RKO (cell line): ENCODE data around the gene TBRG4.
"Not testable (repeated sequence)": the region's sequence is repeated elsewhere in the genome, so short reads cannot be mapped to it uniquely, and the experiment has no call there.

Experiments
- DNase-seq: peaks from one replicate; pipeline ENCODE4 v3.0.0-alpha.2; 2016; ENCODE audit warnings: low spot score

TBRG4 gene

DNA sequence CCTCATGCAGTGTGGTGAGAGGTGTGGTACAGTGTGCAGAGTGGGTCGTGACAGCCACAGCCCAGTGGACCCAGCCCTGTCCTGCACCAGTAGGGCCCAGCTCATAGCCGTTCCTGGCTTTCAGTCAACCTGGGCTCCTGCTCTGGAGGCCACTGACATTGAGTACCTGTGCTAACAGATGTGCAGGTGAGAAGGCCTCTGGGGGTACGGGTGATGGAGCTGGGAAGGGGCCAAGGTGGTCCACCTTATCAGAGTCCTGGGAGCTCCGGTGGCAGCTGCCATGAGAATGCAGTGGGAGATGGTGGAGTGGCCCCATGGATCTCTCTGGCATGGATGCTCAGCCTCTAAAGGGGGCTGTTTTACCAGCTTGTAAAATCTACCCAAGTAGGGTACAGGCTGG lies 6.1 kb upstream of the TBRG4 start:
- DNase-seq = no peak

DNA sequence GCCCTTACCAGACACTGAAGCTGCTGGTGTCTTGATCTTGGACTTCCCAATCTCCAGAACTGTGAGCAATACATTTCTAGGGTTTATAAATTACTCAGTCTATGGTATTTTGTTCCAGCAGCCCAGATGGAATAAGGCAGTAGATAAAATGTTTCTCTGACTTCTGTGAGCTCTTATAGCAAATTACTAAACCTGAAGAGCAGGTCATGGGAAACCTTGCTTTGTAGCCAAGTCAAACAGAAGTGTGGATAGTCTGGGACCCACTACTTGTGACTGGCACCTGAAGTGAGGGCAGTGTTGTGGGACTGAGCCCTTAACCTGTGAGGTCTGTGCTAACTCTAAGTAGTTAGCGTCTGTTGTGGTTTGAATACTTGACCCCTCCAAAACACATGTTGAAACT lies 4.6 kb upstream of the TBRG4 start:
- no peak for DNase-seq

DNA sequence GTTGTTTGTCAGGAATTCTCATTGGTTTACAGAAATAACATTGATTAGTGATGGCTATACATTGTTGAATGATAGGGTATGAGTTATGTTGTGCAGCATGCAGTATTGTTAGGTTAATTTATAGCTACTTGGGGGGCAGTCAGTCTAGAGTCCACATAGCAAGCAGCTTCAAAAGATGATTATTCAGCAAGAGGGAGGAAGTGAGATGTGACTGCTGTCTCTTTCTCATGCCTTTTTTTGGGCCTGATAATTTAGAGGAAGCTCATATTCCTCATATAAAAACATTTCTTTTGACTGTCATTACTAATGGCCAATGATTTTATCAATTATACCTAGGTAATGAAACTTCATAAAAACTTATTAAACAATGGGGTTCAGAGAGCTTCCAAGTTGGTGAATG lies 3.4 kb upstream of the TBRG4 start:
- no peak for DNase-seq

DNA sequence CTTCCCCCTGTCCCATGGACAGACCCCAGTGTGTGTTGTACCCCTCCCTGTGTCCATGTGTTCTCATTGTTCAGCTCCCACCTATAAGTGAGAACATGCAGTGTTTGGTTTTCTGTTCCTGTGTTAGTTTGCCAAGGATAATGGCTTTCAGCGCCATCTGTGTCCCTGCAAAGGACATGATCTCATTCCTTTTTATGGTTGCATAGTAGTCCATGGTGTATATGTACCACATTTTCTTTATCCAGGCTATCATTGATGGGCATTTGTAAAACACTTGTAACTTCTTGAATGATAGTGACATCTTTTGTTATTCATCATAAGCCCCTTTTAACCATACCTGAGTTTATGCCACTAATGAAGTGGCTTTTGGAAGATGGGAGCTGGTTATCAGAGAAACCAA lies 2.8 kb upstream of the TBRG4 start:
- DNase-seq = not testable (repeated sequence)

DNA sequence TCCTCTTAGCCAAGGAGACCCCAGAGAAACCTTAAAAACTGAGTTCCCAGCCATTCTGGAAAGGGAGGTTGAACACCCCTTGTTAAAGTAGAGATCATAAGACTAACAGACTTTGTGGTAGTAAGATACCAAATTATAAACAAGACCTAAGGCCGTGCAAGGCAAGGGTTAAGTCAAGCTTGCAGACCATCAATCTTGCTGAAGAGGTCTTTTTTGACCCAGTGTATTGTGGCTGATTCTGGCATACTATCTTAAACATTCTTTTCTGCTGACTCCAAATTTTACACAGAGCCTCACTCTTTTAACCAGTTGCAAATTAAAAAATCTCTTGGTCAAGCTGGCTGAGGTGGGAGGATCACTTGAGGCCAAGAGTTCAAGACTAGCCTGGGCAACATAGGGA lies 1.2 kb upstream of the TBRG4 start:
- no peak for DNase-seq

DNA sequence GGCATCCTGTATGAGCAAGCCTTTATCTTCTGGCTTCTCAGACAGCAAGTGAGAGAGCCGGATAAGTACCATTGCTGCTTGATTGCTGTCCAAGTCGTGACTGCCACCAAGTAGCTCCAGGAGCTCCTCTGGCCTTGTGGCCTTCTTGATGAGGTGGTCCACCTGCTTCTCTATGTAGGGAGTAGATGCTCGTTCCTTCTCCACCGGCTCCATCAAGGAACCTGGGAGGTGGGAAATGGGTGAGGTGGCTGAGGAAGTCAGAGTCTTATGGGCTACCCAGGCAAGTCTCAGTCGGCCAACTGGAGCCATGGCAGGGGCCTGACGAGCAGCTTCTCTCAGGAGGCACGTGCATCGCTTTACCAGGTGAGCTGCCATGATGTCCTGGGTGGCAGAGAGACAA lies 2.6 kb downstream of the TBRG4 start:
- DNase-seq = no peak

DNA sequence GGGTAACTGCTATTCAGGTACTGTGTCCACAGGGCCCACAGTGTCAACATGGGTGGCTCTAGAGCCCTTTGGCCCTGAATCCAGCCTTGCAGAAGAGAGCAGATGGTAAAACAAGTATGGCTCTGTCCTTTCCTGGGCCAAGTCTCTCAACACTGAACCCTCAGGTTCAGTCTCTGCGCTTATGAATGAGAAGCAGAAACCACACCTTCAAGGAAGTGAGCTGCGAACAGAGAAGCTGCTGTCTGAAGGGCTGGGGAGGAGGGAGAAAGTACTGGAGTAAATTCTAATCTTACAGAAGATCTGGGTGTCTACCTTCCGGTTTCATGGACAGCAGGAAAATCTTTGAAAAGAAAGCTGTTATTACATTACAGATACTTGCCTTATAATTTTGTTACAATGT lies 4.1 kb downstream of the TBRG4 start:
- no peak for DNase-seq

DNA sequence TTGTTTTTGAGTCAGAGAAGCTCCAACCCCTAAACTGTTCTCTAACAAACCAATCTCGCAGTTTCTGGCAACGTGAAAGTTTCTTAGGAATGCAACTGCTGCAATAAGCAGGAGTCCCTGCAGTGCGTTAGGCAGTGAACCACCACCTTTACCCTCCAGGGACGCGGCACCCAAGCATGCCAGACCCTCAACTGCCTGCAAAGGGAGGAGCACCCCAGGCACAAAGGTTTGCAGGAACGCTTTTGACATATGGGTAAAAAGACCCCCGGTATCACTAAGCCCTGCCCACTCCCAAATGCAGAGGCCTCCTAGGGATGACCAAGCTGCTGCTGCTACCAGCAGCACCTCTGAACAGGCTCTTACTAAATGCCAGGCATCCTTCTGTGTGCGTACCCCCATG lies 4.7 kb downstream of the TBRG4 start:
- DNase-seq = no peak

DNA sequence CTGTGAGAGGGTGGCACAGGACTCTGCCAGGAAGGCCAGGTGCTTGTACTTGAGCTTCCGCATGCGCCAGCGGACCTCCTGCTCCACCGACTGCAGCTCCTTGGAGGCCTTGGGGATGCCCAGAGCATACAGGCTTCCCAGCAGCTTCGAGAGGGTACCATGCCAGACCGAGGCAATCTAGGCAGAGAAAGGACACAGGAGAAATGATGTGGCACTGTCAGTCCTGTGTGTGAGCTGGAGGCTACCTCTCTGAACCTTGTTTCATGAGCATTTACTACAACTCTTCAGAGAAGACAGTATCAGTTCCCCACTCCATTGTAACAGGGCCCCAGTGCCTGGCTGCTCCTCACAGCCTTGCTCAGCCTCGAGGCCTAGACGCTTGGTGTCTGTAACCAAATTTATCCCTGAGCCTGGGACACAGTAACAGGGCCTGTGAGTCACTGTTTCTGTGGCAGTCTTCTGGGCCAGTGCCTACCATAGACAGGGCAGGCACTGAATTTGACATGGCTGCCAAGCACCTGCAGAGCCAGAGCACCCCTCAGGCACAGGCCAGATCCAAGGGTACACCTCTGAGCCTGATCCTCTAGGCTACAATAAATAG lies 5.8 kb downstream of the TBRG4 start:
- no peak for DNase-seq

DNA sequence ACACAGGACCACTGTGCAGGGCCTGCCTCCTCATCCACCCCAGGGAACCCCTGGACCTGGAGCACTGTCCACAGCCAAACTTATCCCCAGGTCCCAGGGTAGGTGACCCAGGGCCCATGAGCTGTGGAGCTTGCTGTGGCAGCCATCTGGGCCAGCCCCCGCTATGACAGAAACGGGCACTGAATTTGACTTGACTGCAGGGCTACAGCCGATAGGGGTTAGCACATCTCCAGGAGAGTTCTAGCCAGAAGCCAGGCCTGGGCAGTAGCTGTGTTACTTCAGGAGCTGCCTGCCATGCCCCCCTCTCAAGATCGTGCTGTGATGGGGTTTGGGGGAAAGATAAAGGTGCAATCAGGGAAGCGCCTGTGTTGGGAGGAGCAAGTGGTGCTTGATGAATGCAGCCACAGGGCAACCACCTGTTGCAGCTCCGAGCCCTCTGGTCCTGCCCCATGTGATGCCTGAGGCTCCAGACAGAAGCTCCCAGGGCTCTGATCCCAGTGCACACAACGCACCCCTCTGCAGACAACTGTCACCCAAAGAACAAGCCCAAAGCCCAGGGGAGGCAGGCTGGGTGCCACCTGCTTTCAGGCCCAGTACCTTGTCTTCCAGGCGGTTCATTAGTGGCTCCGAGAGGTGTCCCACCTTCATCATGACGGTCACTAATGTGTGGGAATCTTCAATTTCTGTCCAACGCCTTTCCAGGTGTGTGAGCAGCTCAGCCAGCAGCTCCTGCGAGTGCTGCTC lies 6.5 kb downstream of the TBRG4 start:
- no peak for DNase-seq

DNA sequence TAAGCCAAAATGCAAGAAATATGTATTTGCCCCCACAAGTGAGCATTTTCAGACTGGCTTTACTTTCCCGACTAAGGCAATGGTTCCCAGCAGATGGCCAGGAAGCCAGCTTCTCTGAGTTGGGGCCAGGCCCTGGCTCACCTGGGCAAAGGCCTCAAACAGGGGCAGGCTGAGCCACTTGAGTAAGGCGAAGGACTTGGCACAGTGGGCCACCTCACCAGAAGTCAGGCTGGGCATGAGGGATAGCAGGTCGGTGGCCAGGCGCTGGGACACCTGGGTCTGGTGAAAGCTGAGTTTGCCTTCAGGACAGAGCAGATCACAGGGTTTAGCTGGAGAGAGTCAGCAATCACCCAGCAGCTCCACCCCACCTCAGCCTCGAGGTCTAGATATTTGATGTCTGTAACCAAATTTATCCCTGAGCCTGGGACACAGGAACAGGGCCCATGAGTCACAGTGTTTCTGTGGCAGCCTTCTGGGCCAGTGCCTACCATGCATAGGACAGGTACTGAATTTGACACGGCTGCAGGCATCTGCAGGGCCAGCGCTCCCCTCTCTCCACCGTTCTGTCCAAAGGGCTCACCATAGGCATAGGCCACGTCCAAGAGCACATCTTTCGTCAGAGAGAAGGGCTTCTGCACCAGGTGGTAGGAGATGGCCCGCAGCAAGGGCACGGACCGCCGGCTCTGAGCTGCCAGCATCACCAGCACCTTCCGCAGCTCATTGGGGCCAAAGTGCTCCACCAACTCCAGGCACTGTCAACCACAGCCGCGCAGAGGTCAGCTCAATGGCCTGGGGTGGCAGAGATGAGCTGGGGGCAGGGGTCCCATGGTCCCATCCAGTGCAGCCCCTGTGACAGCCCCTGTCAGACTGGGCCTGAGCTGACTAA lies 7.3 kb downstream of the TBRG4 start:
- no peak for DNase-seq

DNA sequence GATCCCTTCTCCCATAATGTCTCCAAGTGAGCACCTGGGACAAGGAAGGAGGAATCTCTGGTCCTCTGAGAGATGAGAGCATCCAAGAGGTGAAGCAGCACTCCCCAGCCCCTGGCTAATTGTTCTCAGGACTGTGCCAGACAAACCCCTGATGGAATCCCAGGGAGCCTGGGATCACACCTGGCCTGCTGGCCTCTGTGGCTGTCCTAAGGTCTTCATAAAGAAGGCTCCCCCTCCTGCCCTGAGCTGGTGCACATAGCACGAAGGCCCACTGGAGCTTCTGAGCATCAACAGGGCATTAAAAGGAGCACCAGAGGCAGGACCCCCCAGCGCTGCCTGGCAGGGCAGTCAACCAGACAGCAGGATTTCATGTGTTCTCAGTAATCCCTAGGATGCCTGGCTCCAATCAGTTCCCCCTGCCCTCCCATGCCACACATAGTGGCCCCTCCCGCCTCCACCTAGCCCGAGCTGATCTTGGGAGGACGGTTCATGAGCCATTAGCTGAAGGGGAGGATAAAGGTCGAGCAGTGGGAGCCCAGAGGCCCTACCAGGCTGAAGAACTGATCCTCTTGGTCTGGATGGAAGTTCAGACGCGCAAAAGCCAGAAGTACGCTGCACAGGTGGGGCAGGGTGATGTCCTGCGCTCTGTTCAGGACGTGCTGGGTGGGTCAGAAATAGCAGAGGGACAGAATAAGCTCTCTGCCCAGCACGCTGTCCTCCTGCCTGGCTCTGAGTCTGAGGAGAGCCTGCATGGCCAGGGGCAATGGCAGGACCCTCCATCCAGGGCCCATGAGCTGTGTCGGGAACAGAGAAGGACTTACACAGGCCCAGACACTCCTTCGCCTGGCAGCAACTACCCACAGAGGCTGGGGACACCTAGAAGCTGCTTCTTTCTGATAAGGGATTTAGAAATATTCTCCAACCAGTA lies 8.4 kb downstream of the TBRG4 start:
- DNase-seq = no peak

DNA sequence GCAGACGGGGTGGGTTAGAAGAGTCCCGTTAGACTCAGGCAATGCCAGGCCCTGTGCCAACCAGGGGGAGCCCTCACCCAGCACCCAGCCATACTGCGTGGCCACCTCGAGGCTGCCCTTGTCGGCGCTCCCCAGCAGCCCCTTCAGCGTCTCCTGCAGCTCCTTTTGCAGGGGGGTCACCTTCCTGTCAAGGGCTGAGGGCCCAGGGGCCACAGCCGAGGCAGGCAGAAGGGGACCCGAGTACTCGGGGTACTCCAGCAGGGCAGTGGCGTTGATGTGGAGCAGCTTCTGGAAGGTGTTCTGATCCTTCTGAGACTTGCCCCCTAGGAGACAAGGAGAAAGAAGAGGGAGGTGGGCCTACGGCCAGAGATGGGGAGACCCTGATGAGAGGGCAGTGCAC lies 9.7 kb downstream of the TBRG4 start:
- DNase-seq = no peak

DNA sequence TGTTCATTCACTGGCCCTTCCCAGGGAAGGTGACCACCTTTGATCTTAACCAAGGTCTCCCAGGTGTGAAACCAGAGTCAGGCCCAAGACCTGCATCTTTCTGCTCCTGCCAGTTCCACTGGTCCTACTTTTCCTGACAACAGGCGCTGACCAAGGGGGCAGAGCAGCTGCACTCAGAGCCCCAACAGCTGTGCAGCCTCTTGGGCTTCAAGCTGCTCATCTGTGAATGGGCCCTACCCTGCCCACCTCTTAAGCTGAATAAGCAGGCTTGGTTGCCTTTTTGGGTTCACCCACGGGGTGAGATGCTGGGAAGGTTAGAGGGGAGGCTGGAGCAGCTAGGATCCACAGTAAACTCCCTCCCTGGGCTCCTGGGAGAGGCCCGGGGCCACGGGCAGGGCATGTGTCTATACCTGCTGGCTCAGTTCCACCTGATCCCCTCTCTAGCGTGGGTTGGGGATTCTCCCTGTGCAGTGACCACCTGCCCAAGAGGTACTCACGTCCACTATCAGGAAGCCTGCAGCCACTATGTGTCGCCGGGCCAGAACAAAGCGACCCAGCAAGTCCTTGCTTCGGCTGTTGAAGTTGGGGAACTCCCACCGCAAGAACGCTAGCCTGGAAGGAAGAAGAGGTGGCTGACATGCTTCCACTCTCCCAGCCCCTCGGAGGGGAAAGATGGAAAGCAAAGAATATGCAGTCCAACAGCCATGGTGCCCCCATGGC lies 10.6 kb downstream of the TBRG4 start:
- DNase-seq = no peak

DNA sequence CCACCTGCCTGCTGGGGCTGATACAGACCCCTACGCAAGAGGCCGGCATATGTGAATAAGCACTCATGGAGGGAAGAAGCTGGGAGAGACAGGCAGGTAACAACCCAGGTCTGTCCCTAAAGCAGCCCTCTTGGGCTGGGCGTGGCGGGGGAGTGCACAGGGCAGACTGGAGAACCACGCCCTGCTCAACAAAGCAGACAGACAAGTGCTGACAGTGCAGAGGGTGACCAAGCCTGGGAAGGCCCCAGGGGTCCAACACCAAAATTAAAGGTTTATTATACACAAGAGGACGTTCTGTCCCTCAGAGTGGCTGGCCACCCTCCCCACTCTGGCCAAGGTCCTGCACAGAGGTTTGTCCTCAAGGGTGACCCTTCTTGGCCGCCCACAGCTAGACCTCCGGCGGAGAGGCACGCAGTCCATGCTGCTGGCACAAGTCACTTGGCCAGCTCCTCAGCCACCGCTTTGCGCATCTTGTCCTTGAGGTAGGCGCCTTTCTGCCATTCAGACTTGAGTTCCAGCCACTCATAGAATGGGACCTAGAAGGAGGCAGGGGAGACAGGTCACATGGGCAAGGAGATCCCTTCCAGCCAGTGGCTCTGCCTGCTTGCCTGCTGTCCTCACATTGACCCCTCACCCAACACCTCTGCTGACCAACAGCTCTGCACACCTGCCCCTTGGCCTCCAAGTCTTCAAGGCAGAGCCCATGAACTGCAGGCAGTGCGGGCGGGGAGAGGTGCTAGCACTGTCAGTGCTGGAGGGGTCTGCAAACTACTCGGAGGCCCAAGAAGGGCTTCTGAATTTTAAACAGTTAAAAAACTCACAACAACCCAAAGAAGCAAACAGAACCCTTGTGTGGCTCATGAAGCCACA lies 11.4 kb downstream of the TBRG4 start:
- no peak for DNase-seq

DNA sequence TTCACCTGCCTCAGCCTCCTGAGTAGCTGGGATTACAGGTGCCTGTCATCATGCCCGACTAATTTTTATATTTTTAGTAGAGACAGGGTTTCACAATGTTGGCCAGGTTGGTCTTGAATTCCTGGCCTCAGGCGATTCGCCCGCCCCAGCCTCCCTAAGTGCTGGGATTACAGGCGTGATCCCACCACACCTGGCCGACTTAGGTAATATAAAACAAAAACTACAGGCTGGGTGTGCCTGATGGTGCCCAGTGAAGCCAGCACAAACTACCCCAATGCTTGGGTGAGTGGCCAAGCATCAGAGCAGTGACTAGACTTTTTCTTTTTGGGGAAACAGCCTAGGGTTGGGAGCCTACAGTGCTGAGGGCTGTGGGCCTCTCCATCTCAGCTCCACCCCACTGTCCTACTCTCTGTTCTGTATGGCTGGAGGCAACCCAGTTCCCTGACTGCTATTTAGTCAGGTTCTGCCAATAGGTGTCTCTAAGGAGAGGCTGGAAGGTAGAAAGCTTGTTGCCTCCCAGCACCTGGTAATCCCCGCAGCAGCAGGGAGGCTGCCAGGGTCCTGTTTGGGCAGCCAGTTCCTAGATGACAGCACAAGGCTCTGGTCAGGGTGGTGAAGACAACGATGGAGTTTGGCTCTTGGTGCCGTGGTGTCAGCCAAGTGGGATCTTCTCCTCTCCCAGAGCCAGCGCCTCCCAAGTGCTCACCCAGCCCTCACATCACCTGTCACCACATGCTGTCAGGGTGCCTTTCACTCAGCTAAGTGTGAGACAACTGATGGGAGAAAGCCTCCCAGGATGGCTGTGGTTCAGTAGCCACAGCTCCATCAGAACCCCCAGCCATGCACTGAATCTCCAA lies 12.3 kb downstream of the TBRG4 start:
- DNase-seq = no peak

DNA sequence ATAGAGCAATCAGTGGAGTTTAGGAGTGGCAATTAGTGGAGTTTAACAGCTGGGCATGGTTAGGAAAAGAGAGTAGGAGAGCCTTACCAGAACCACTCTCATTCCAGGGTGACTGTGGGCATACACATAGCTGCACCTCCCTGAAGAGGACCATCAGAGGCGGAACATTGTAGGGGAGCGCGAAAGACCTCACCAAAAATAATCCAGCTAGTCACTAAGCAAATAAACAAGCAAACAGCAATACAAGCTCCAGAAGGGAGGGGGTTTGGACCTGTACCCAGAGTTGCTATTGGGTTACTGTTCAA lies 18.6 kb downstream of the TBRG4 start:
- no peak for DNase-seq

DNA sequence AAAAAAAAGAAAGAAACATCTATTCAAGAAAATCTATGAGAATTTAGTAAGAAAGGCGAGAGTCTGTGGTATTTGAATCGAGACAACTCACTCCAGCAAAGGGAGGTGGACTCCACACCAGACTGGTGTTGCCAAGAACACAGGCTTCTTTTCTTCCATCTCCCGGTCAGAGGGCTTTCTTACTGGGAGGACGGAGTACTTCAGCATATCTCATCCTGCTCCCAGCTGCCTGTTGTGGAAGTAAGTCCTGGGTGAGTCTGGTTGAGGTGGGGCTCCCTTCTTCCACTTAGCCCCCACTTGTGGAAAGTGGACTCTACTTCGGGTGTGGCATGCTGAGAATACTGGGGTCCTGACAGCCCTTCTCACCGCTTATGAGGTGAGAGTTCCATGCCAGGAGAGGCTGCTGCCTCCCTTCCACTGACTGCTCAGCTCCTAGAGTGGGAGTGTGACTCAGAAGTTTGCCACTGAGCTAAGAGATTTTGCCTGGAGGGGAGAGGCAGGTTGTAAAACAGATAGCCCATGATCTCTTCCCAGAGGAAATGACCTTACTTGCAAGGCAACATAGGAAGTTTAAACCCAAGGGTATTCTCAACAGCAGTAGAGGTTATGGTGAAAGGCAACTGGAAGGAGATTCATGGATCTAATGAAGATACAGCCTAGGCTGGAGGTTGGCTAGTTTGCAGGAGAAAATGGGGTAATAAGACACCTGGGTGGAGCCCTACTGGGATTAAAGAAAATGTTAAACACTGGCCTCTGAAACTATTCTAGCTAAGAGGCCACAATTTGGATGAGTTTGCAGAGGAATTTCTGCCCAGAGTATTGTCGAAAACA lies 19.2 kb downstream of the TBRG4 start:
- no peak for DNase-seq
